Coronary artery (tissue), 2 donors: ENCODE measurements around the gene UPK3A.

Experiments
- DNase-seq: peaks from one replicate; pipeline ENCODE4 v3.0.0-alpha.2; 2017; ENCODE audit warnings: low spot score
- H3K27ac ChIP-seq, 2 donors: fragments of 200-600 bp; sonication (generic); one replicate each; pipeline ENCODE4 v1.5.1; 2016 to 2019
- H3K4me3 ChIP-seq: fragments of 200-600 bp; sonication (generic); 2 replicates; pipeline ENCODE4 v1.5.1; 2016; ENCODE audit warnings: mild to moderate bottlenecking, moderate library complexity
- CTCF ChIP-seq: fragments of 200-600 bp; sonication (generic); IDR thresholded peaks from one replicate; pipeline ENCODE4 v1.5.1; 2019; ENCODE audit warnings: antibody characterized with exemption

Gene UPK3A

GRCh38 chr22:45308957-45309421 is 24.2 kb downstream of the UPK3A start:
- TF ChIP-seq CTCF: no peak
- Histone ChIP-seq H3K27ac (peak overlapping the region; percentile 81 to 90), H3K4me3 (peak overlapping the region; percentile 100)
- DNase-seq: no peak

- DNase-seq: peak; percentile 92
- no peak for TF ChIP-seq CTCF
- Histone ChIP-seq H3K4me3 (peak within 1 kb of the TSS; percentile 100), H3K27ac (peak within 1 kb of the TSS; percentile 81 to 90)
These were observed 24.9 kb downstream of the UPK3A start, which contains the start of gene FAM118A for GRCh38 chr22:45309422-45310227. TSS of gene FAM118A (plus strand) at chr22:45309934. CDS start at chr22:45322380, 12,446 bp downstream.

GRCh38 chr22:45310331-45310976 is 25.7 kb downstream of the UPK3A start:
- H3K27ac ChIP-seq: peak overlapping the region; percentile 81 to 90
- no peak for DNase-seq
- no peak for TF ChIP-seq CTCF
- peak overlapping the region; percentile 100 for H3K4me3 ChIP-seq

- Histone ChIP-seq H3K4me3 (peak overlapping the region; percentile 100), H3K27ac (peak overlapping the region; percentile 81 to 90)
- TF ChIP-seq CTCF: no peak
- no peak for DNase-seq
These were observed 26.3 kb downstream of the UPK3A start for GRCh38 chr22:45310977-45311531.

- no peak overlapping the region for H3K4me3 ChIP-seq
- H3K27ac ChIP-seq: no peak overlapping the region
- DNase-seq: no peak
- TF ChIP-seq CTCF: no peak
These were observed 27.7 kb downstream of the UPK3A start for GRCh38 chr22:45312415-45312814.

GRCh38 chr22:45312856-45313255 is 28.1 kb downstream of the UPK3A start:
- Histone ChIP-seq H3K27ac (no peak overlapping the region), H3K4me3 (no peak overlapping the region)
- no peak for DNase-seq
- TF ChIP-seq CTCF: no peak
